HG03457 (cell line): ENCODE measurements around the gene PYGB.
"Not testable (repeated sequence)": the region's sequence is repeated elsewhere in the genome, so short reads cannot be mapped to it uniquely, and the experiment has no call there.

Source experiments
- ATAC-seq: cut with Tn5 transposase; IDR thresholded peaks from one replicate; pipeline ENCODE4 v1.9.1; 2021; ENCODE audit warnings: moderate number of reproducible peaks; ENCODE audit not compliant: unreplicated experiment

Gene PYGB

DNA sequence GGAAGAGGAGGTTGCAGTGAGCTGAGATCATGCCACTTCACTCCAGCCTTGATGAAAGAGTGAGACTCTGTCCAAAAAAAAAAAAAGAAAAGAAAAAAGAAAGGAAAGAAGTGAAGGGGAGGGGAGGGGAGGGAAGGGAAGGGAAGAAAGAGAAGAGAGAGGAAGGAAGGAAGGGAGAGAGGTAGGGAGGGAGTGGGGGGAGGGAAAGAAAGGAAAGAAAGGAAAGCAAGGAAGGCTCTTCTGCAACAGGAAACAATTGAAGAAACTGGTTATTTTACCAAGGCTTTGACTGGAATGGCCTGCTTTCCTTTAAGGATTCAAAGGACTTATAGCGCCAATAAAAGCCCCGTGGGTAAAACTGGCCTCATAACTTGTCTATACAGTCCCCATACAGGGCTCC lies 78.1 kb downstream of the PYGB start:
- ATAC-seq, result no peak

DNA sequence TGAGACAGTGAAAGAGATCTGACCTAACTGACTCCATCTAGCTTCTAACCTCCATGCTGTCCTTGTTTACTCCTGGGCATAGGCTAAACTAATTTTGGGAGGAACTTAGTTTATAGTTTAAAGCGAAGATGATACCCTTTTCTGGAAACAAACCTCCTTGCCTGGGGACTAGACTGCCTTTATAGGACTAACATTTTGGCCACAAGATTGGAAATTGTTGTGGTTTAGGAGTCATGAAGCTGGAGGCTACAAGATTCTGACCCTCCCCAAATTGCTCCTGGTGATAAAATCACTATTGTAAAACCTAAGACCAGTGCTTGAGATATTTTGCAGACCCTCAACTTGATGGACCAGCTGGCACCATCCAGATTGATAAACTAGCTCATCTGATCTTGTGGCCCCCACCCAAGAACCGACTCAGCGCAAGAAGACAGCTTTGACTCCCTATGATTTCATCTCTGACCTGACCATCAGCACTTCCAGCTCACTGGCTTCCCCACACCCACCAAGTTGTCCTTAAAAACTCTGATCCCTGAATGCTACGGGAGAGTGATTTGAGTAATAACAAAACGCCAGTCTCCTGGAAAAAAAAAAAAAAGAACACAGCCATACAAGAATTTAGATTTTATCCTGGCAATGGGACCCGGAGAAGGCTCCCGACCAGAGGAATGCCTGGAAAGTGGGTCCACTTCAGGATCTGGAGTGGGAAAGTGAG lies 79.8 kb downstream of the PYGB start:
- no peak for ATAC-seq

- no peak for ATAC-seq
Observed at GRCh38 chr20:25328954-25329498, 81.1 kb downstream of the PYGB start.

GRCh38 chr20:25334972-25335371 lies 87.1 kb downstream of the PYGB start:
- ATAC-seq, result not testable (repeated sequence)

- no peak for ATAC-seq
Observed at GRCh38 chr20:25336561-25337422, 88.9 kb downstream of the PYGB start.

DNA sequence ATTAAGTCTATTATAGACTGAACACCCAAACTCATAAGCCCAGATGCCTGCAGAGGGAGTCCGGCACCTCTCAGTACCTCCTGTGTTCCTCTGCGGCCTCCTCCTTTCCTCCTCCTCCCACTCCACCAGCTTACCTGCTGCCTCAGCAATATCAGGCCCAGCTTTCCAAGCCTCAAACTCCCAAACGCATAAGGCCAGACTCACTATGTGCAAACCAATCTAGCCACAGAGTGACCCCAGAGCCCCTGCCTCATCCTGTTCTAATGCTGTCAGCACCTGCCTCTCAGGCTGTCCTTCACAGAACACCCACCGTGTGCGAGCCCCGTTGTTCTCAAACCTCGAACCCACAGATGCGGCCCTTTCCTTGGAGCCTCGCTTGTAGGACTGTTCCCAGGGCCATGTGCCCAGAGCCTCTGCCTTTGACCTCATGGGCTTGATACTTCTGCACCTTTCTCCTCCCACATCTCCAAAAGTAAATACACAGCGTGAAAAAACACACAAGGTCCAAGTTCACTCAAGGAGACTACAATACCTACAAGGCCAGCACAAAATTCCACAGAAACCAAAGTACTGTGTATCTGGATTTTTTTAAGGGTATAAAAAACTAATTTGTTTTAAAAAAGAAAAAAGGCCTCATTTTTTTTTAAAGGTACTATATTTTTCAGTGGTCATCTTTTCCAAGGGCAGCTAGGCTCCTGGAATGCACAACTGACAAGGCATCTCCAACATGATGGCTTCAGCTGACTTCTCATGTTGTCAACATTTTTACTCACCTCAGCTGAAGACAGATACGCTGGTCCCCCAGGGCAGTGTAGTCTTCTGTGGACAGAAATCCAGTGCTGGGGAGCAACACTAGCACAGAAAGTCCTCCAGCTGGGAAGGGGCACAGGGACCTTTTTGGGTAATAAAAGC lies 90.5 kb downstream of the PYGB start:
- no peak for ATAC-seq

GRCh38 chr20:25339608-25340007 lies 91.7 kb downstream of the PYGB start:
- ATAC-seq, result no peak

DNA sequence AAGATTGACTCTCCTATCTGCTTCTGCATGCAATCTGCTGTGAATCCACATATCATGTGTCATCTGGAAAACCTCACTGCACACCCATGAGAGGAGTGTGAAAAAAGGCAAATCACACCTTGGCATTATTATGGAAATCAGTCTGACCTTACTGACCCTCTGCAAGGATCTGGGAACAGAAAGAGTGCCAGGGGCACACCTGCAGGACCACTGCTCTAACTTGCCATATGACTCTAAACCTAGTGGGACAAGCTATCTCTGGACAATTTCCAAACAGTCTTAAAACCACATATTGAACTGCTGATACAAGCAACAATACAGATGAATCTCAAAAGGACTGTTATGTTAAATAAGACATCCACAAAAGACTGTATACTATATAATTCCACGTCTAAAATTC lies 92.5 kb downstream of the PYGB start:
- ATAC-seq, result no peak

- no peak for ATAC-seq
Observed at GRCh38 chr20:25341716-25342680, 94.1 kb downstream of the PYGB start.

GRCh38 chr20:25344634-25345033 lies 96.7 kb downstream of the PYGB start:
- no peak for ATAC-seq

DNA sequence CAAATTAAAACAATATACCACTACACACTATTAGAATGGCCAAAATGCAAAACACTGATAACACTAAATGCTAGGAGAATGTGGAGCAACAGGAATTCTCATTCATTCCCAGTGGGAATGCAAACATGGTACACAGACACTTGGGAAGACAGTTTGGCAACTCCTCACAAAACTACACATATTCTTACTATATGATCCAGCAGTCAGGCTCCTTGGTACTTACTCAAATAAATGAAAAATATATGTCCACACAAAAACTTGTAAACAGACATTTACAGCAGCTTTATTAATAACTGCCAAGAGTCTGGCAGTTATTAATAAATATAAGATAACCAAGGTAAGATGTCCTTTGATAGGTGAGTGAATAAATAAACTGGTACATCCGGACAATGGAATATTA lies 97.8 kb downstream of the PYGB start:
- ATAC-seq, result no peak

GRCh38 chr20:25346349-25346748 lies 98.5 kb downstream of the PYGB start:
- ATAC-seq, result no peak
